ENCODE measurements around the gene GBF1.

DNA sequence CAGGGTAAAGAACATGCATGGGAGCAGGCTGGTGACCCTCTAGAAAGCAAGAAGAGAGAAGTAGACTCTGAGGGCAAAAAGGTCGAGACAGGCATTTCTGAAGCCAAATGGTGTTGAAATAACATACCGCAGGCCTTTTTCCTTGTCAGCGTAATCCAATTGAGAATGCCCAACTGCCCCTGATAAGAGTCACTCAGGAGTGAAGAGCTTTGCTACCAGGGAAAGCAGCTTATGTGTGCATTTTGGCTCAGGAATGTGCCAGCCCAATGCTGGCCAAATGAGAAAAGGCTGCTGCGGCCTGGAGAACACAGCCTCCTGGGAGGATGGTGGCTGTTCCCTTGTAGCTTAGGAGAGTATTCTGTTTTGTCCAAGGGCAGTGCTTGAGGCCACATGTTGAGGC lies 88.8 kb downstream of the GBF1 start:
- TF ChIP-seq POLR2AphosphoS5 (IDR thresholded peaks at IDR 0.05), result peak in 1 of 3 donors; percentile 41
- TF ChIP-seq, protein P1, sequence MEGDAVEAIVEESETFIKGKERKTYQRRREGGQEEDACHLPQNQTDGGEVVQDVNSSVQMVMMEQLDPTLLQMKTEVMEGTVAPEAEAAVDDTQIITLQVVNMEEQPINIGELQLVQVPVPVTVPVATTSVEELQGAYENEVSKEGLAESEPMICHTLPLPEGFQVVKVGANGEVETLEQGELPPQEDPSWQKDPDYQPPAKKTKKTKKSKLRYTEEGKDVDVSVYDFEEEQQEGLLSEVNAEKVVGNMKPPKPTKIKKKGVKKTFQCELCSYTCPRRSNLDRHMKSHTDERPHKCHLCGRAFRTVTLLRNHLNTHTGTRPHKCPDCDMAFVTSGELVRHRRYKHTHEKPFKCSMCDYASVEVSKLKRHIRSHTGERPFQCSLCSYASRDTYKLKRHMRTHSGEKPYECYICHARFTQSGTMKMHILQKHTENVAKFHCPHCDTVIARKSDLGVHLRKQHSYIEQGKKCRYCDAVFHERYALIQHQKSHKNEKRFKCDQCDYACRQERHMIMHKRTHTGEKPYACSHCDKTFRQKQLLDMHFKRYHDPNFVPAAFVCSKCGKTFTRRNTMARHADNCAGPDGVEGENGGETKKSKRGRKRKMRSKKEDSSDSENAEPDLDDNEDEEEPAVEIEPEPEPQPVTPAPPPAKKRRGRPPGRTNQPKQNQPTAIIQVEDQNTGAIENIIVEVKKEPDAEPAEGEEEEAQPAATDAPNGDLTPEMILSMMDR (IDR thresholded peaks at IDR 0.05), result no peak

Data from stomach (tissue), 4 donors.